ENCODE measurements around the gene CFAP100.

DNA sequence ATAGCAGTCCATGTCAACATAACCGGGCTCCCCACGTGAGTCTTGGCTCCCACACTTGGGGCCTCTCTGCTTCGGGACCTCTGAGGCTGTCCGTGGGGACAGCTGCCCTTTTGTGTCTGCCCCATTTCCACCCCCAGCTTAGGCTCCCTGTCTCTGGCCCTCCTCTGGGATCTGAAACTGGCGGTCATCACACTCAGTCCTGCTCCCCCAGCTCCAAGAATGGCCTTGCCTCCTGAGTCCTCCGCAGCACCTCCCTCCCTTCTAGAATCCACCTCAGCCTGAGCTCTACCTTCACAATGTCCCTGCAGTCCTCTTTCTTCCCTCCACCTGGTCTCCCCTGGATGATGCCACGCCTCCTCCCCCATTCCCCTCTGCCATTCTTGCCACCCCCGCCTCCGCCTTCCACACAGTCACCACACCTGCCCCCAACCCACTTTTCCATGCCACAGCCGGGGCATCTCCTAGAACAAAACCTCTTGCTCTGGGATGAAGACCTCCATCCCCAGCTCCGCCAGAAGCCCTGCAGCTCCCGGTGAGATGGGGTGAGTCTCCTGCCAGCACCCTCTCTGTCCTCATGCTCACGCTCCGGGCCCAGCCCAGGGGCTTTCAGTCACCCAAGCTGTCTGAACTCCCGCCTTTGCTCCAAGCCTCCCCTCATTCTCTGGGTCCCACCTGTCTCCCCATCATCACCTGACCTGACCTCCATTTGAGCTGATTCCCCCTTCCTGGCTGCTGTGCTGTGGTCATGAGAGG, 88.0 kb downstream of the CFAP100 start:
- no peak for TF ChIP-seq CTCF (IDR thresholded peaks at IDR 0.05)
- no peak for TF ChIP-seq POLR2A (IDR thresholded peaks at IDR 0.05; ENCODE audit: low read depth)
